HG03175 (cell line): Measurements from ENCODE around the gene ZNF490.

ENCODE experiments used
- ATAC-seq: cut with Tn5 transposase; IDR thresholded peaks from one replicate; pipeline ENCODE4 v1.9.1; 2021; ENCODE audit warnings: mild to moderate bottlenecking, moderate library complexity; ENCODE audit not compliant: unreplicated experiment

The ZNF490 gene

DNA sequence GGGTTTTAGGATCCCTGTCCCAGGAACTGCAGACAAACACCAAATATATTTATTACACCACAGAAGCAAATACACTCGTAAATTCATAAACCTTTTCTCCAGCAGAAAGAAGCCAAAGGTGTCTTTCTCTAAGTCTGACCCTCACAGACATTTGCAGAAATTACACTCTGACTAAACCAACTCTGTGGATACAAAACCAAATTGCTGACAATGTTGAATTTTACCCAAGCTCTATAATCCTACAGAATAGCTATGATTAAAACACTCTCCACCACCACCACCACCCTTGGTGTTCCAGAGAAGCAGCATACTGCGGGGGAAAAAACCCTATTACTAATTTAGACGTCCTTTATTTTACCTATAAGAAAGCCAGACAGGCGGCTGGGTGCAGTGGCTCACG is 64.5 kb downstream of the ZNF490 start:
- ATAC-seq, result no peak

DNA sequence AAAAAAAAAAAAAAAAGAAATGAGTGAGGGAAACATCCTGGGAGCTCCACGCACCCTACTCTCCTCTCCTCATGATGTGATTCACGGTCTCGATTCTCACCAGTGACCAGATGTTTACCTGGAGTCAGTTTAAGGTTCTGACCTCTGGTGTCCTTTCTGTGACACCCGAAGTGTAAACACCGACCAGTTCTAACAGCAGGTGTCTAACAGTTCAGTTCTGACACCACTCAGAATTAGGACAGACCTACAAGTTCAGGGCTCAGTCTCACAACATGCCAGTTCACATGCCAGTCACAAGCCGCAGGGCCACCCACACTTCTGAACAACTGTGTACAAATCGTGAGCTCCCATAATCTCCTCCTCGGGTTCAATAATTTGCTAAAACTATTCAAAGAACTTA is 65.3 kb downstream of the ZNF490 start:
- no peak for ATAC-seq

DNA sequence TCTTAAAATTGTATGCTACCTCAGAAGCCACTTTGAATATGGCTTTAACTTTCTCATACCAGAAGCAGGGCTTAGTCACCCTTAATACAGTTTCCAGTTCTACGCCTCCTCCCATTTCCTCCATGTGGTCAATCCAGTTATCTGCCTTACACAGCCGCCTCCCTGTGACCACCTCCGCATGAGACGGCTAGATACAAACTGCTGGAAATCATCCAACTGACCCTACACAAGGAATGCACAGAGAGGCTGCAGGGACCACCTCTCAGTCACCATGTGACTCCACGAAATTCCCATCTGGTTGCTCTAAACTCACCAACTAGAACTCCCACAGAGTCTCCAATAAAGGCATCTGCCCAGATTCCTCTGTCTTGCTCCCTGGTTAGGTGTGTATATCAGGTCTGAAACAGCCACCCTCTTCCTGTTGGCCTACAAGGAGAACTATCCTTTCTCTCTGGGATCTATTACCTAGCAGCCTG is 66.2 kb downstream of the ZNF490 start:
- ATAC-seq, result no peak

DNA sequence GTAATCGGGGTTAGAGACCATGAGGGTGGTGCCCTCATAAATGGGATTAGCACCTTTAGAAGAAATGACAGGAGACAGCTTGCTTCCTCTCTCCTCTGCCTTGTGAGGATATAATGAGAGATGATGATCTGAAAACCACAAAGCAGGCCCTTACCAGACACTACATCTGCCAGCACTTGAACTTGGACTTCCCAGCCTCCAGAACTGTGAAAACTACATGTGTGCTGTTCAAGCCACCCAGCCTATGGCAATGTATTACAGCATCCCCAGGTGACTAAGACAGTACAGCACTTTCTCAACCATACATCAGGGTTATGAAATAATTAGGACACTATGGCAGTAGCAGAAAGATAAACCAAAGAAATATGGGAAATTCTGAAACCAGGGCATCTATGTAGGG is 66.8 kb downstream of the ZNF490 start:
- ATAC-seq, result no peak
